GM19467 (cell line): Measurements from ENCODE around the gene NPTN.

Source experiments
- ATAC-seq: cut with Tn5 transposase; IDR thresholded peaks from one replicate; pipeline ENCODE4 v1.9.1; 2021; ENCODE audit warnings: mild to moderate bottlenecking, moderate library complexity; ENCODE audit not compliant: unreplicated experiment

The NPTN gene

GRCh38 chr15:73522011-73522410 is 111.2 kb downstream of the NPTN start:
- no peak for ATAC-seq

GRCh38 chr15:73518876-73519733 is 114.1 kb downstream of the NPTN start:
- ATAC-seq, result no peak

- no peak for ATAC-seq
Observed at GRCh38 chr15:73518180-73518862, 114.9 kb downstream of the NPTN start.

- no peak for ATAC-seq
Observed at GRCh38 chr15:73517566-73517965, 115.6 kb downstream of the NPTN start.

- no peak for ATAC-seq
Observed at GRCh38 chr15:73515527-73515926, 117.7 kb downstream of the NPTN start.
